ENCODE data around the gene HDAC8. TPM values are rescaled to one million over a fixed set of nuclear protein-coding genes. Genes with fewer than 3 reads are reported as not detected.

Gene HDAC8
- polyA plus RNA-seq, 2 of the 4 experiments (the other 2 are of a cell fraction): 28.7 to 38.3 TPM

GRCh38 chrX:72479324-72480274 lies 93.0 kb downstream of the HDAC8 start:
- CTCF ChIA-PET: no interaction called here
- no peak overlapping the region for H3K4me2 ChIP-seq
- DNase-seq (ENCODE audit: low read depth in 1 of 2, low spot score in 1 of 2): no peak
- no peaks in the 10 kb centered on the region for H3K9me3 ChIP-seq
- H3K27ac ChIP-seq: no peak overlapping the region
- no peak for TF ChIP-seq PHF8 (IDR thresholded peaks at IDR 0.05; ENCODE audit: borderline replicate concordance, low read depth)
- no peak for TF ChIP-seq RAD21 (conservative IDR thresholded peaks at IDR 0.05 in 1 of 2, IDR thresholded peaks at IDR 0.05 in 1 of 2)
- no peak for TF ChIP-seq ESRRA (IDR thresholded peaks at IDR 0.05; ENCODE audit: borderline replicate concordance, low read length)
- TF ChIP-seq RFX5 (IDR thresholded peaks at IDR 0.05): no peak
- no peak for TF ChIP-seq FOSB (CRISPR knock-in tag; IDR thresholded peaks at IDR 0.05)
- FAIRE-seq: no peak
- H3K4me3 ChIP-seq: no peak overlapping the region
- POLR2A ChIA-PET: no interaction called here
- no peak for ATAC-seq
- WGBS (ENCODE audit: missing lambda C conversion rate): 73% methylated on average over 5 of the region's 5 CpGs
- H3K4me1 ChIP-seq: no peaks in the 10 kb centered on the region

GRCh38 chrX:72478853-72479252 lies 93.8 kb downstream of the HDAC8 start:
- Histone ChIP-seq H3K4me3 (no peak overlapping the region), H3K4me2 (no peak overlapping the region), H3K27ac (no peak overlapping the region), H3K4me1 (no peaks in the 10 kb centered on the region), H3K9me3 (no peaks in the 10 kb centered on the region)
- FAIRE-seq (no peak), DNase-seq (ENCODE audit: low read depth in 1 of 2, low spot score in 1 of 2) (no peak), ATAC-seq (no peak)
- WGBS (ENCODE audit: missing lambda C conversion rate): 89% methylated on average over 9 of the region's 9 CpGs
- ChIA-PET CTCF (no interaction called here), POLR2A (no interaction called here)
- TF ChIP-seq RAD21 (conservative IDR thresholded peaks at IDR 0.05 in 1 of 2, IDR thresholded peaks at IDR 0.05 in 1 of 2): no peak

DNA sequence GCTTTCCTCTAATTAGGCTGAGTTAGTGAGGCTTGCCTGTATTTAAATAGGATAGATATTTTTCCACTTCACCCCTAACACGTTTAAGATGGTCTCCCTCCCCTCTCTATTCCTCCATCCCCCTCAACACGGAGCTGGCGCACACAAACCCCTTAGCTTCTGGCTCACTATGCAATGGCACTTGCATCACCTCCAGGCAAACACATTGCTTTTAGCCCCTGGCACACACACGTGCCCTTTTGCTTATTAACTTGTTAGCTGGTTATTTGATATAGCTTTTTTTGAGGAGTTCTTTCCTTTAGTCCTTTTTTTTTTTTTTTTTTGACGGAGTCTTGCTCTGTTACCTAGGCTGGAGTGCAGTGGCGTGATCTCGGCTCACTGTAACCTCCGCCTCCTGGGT lies 94.3 kb downstream of the HDAC8 start:
- POLR2A ChIA-PET: no interaction called here
- ATAC-seq (no peak), DNase-seq (ENCODE audit: low read depth in 1 of 2, low spot score in 1 of 2) (no peak), FAIRE-seq (no peak)
- Histone ChIP-seq H3K9me3 (no peaks in the 10 kb centered on the region), H3K4me3 (no peak overlapping the region), H3K4me2 (no peak overlapping the region), H3K4me1 (no peaks in the 10 kb centered on the region), H3K27ac (no peak overlapping the region)
- TF ChIP-seq NFE2L2 (conservative IDR thresholded peaks at IDR 0.05; ENCODE audit: low read length) (no peak), NR3C1 (IDR thresholded peaks at IDR 0.05) (no peak), FOXS1 (CRISPR knock-in tag; IDR thresholded peaks at IDR 0.05) (no peak), FOSB (CRISPR knock-in tag; IDR thresholded peaks at IDR 0.05) (no peak), MAX (IDR thresholded peaks at IDR 0.05) (no peak), HOXB5 (CRISPR knock-in tag; IDR thresholded peaks at IDR 0.05) (no peak), EHF (CRISPR knock-in tag; IDR thresholded peaks at IDR 0.05) (no peak)
- TF ChIP-seq, protein P1, sequence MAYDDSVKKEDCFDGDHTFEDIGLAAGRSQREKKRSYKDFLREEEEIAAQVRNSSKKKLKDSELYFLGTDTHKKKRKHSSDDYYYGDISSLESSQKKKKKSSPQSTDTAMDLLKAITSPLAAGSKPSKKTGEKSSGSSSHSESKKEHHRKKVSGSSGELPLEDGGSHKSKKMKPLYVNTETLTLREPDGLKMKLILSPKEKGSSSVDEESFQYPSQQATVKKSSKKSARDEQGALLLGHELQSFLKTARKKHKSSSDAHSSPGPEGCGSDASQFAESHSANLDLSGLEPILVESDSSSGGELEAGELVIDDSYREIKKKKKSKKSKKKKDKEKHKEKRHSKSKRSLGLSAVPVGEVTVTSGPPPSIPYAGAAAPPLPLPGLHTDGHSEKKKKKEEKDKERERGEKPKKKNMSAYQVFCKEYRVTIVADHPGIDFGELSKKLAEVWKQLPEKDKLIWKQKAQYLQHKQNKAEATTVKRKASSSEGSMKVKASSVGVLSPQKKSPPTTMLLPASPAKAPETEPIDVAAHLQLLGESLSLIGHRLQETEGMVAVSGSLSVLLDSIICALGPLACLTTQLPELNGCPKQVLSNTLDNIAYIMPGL (CRISPR knock-in tag; IDR thresholded peaks at IDR 0.05; ENCODE audit: borderline replicate concordance): no peak
- CTCF ChIA-PET: no interaction called here
- 91% methylated on average over 8 of the region's 8 CpGs for WGBS (ENCODE audit: missing lambda C conversion rate)

- no peak overlapping the region for H3K4me2 ChIP-seq
- ChIA-PET POLR2A (no interaction called here), CTCF (no interaction called here)
- FAIRE-seq (no peak), DNase-seq (ENCODE audit: low read depth in 1 of 2, low spot score in 1 of 2) (no peak), ATAC-seq (no peak)
- H3K4me3 ChIP-seq: no peak overlapping the region
- no peak overlapping the region for H3K27ac ChIP-seq
- H3K4me1 ChIP-seq: no peaks in the 10 kb centered on the region
- WGBS (ENCODE audit: missing lambda C conversion rate): 92% methylated on average over 4 of the region's 4 CpGs
- no peak for TF ChIP-seq RARB (CRISPR knock-in tag; IDR thresholded peaks at IDR 0.05)
- no peak for TF ChIP-seq NFE2L2 (conservative IDR thresholded peaks at IDR 0.05; ENCODE audit: low read length)
- TF ChIP-seq JUNB (IDR thresholded peaks at IDR 0.05): no peak
- TF ChIP-seq PHF8 (IDR thresholded peaks at IDR 0.05; ENCODE audit: borderline replicate concordance, low read depth): no peak
- no peak for TF ChIP-seq EHF (CRISPR knock-in tag; IDR thresholded peaks at IDR 0.05)
- TF ChIP-seq FOSL2 (IDR thresholded peaks at IDR 0.05): no peak
- TF ChIP-seq FOSL2 (CRISPR knock-in tag; IDR thresholded peaks at IDR 0.05): no peak
- no peak for TF ChIP-seq ZC3H11A (IDR thresholded peaks at IDR 0.05)
- no peak for TF ChIP-seq SMC3 (IDR thresholded peaks at IDR 0.05)
- TF ChIP-seq JUN (IDR thresholded peaks at IDR 0.05): no peak
- H3K9me3 ChIP-seq: no peaks in the 10 kb centered on the region
These were observed 94.9 kb downstream of the HDAC8 start for GRCh38 chrX:72477781-72478181.

All from A549 (cell line).